ENCODE results near the gene PSMB7. TPM values are rescaled to one million over a fixed set of nuclear protein-coding genes. Genes with fewer than 3 reads are reported as not detected.

The PSMB7 gene
- total RNA-seq, 4 donors from 2014 or later, result 84.3 to 178 (median 135) TPM

- no peak for DNase-seq
- Histone ChIP-seq H3K36me3 (peaks cover 0 to 9% of the 10 kb centered on the region in 2 donors), H3K27me3 (no peaks in the 10 kb centered on the region), H3K27ac (no peak overlapping the region), H3K4me1 (peaks cover 8 to 13% of the 10 kb centered on the region in 2 donors), H3K9me3 (no peaks in the 10 kb centered on the region), H3K4me3 (replicated peaks in 1 of 3) (no peak overlapping the region)
- intact Hi-C loops (cut with DNase I), result no loop called here
- 89 to 91% methylated on average over 3 of the region's 3 CpGs for WGBS, 2 donors
- TF ChIP-seq, protein P1, sequence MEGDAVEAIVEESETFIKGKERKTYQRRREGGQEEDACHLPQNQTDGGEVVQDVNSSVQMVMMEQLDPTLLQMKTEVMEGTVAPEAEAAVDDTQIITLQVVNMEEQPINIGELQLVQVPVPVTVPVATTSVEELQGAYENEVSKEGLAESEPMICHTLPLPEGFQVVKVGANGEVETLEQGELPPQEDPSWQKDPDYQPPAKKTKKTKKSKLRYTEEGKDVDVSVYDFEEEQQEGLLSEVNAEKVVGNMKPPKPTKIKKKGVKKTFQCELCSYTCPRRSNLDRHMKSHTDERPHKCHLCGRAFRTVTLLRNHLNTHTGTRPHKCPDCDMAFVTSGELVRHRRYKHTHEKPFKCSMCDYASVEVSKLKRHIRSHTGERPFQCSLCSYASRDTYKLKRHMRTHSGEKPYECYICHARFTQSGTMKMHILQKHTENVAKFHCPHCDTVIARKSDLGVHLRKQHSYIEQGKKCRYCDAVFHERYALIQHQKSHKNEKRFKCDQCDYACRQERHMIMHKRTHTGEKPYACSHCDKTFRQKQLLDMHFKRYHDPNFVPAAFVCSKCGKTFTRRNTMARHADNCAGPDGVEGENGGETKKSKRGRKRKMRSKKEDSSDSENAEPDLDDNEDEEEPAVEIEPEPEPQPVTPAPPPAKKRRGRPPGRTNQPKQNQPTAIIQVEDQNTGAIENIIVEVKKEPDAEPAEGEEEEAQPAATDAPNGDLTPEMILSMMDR (IDR thresholded peaks at IDR 0.05), result no peak
- TF ChIP-seq POLR2A (IDR thresholded peaks at IDR 0.05), result no peak
These were observed 20.6 kb downstream of the PSMB7 start for GRCh38 chr9:124394596-124394995.

- no peak for DNase-seq
- no peaks in the 10 kb centered on the region for H3K27me3 ChIP-seq
- H3K4me3 ChIP-seq (replicated peaks in 1 of 3), result no peak overlapping the region
- TF ChIP-seq POLR2A (IDR thresholded peaks at IDR 0.05), result no peak
- TF ChIP-seq, protein P1 (IDR thresholded peaks at IDR 0.05), result no peak
- no peak overlapping the region for H3K27ac ChIP-seq
- no peaks in the 10 kb centered on the region for H3K9me3 ChIP-seq
- peaks cover 11 to 17% of the 10 kb centered on the region in 2 donors for H3K4me1 ChIP-seq
- WGBS, 2 donors, result 80 to 82% methylated on average over 2 of the region's 2 CpGs
- intact Hi-C loops (cut with DNase I), result no loop called here
- peaks cover 0 to 9% of the 10 kb centered on the region in 2 donors for H3K36me3 ChIP-seq
These were observed 21.1 kb downstream of the PSMB7 start for GRCh38 chr9:124394167-124394566.

GRCh38 chr9:124392871-124393460 lies 22.3 kb downstream of the PSMB7 start:
- H3K4me3 ChIP-seq (replicated peaks in 1 of 3), result no peak overlapping the region
- no peaks in the 10 kb centered on the region for H3K9me3 ChIP-seq
- TF ChIP-seq, protein P1 (IDR thresholded peaks at IDR 0.05), result no peak
- no peak for TF ChIP-seq POLR2A (IDR thresholded peaks at IDR 0.05)
- no peaks in the 10 kb centered on the region for H3K27me3 ChIP-seq
- peaks cover 0 to 9% of the 10 kb centered on the region in 2 donors for H3K36me3 ChIP-seq
- H3K4me1 ChIP-seq, result peaks cover 11 to 20% of the 10 kb centered on the region in 2 donors
- no peak for DNase-seq
- 77 to 78% methylated on average over 9 of the region's 9 CpGs for WGBS, 2 donors
- H3K27ac ChIP-seq, result no peak overlapping the region
- intact Hi-C loops (cut with DNase I), result no loop called here

- Histone ChIP-seq H3K4me1 (peaks cover 11 to 20% of the 10 kb centered on the region in 2 donors), H3K36me3 (peaks cover 0 to 8% of the 10 kb centered on the region in 2 donors), H3K4me3 (replicated peaks in 1 of 3) (no peak overlapping the region), H3K27ac (no peak overlapping the region), H3K27me3 (no peaks in the 10 kb centered on the region), H3K9me3 (no peaks in the 10 kb centered on the region)
- no peak for DNase-seq
- 87 to 95% methylated on average over 11 to 12 of the region's 12 CpGs for WGBS, 2 donors
- no peak for TF ChIP-seq POLR2A (IDR thresholded peaks at IDR 0.05)
- TF ChIP-seq, protein P1 (IDR thresholded peaks at IDR 0.05), result no peak
- intact Hi-C loops (cut with DNase I), result no loop called here
These were observed 22.9 kb downstream of the PSMB7 start for GRCh38 chr9:124392254-124392870.
